AG04450 (cell line): ENCODE results near the gene GPR78. TPM values are rescaled to one million over a fixed set of nuclear protein-coding genes. Genes with fewer than 3 reads are reported as not detected.

Experiments
- CTCF ChIA-PET: fragments of 300-600, 350-600 bp; formaldehyde crosslinking; extraction: SDS; loops from one replicate; lab custom pipeline; 2022; ENCODE audit warnings: antibody characterized with exemption, inconsistent platforms; lab: Charles Lee
- POLR2A ChIA-PET: fragments of 350-600 bp; formaldehyde crosslinking; extraction: SDS; loops from one replicate; lab custom pipeline; 2021; ENCODE audit warnings: antibody characterized with exemption, inconsistent platforms; lab: Yijun Ruan, JAX
- DNase-seq: peaks from one replicate; pipeline ENCODE4 v3.0.0-alpha.2; 2011; ENCODE audit warnings: low read depth, low spot score
- H3K27ac ChIP-seq: one replicate; pipeline ENCODE4 v1.5.1; 2012; ENCODE audit warnings: low read depth, low read length, control low read depth
- H3K27me3 ChIP-seq: one replicate; pipeline ENCODE4 v1.6.0; 2012; ENCODE audit warnings: low read length; ENCODE audit not compliant: control insufficient read depth, insufficient read depth
- H3K4me3 ChIP-seq: 2 replicates; pipeline ENCODE4 v1.5.1; 2011; ENCODE audit warnings: mild to moderate bottlenecking, low read depth, low read length, control low read depth
- H3K9me3 ChIP-seq: 2 replicates; pipeline ENCODE4 v1.5.1; 2012; ENCODE audit warnings: low read length; ENCODE audit not compliant: control insufficient read depth, insufficient read depth
- CTCF ChIP-seq: IDR thresholded peaks from 2 replicates; pipeline ENCODE4 v1.5.1; 2011; ENCODE audit warnings: low read depth, low read length, control low read depth, inconsistent platforms
- polyA plus RNA-seq: library from polyadenylated mRNA; depleted of rRNA; stranded (reverse); fragments of >200 nt; gene quantifications from 2 replicates; pipeline ENCODE4 v1.2.3, GENCODE V29; 2011

Gene GPR78
- polyA plus RNA-seq, 1 experiment: 0.07 TPM

DNA sequence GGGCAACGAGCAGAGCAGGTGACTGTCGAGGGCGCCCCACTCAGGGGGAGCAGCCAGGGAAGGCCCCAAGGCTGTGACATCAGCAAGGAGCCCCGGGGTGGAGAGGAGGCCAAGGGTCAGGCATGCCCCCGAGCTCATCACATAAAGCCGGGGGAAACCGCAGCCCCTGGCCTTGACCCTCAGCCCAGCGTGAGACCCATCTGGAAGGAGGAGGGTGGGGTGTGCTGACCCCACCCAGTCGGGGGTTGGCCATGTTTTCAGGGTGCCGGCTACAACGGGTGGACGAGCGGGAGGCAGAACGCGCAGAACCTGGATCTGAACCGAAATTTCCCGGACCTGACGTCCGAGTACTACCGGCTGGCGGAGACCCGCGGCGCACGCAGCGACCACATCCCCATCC is 26.3 kb downstream of the GPR78 start:
- CTCF ChIA-PET: no interaction called here

DNA sequence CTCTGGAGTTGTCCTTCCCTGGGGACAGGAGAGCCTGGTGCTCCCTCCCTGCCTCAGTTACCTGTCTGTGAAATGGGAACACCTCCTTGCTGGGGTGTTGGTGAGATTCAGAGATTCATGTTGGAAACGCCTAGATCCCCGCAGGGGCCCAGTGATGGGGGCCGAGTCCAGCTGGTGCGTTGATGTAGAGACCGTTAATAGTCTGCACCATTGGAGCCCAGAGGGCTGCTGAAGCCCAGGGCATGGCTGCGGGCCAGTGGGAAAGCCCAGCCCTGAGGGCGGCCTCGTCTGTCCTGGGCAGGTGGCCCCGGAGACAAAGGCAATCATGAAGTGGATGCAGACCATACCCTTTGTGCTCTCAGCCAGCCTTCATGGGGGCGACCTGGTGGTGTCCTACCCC is 26.8 kb downstream of the GPR78 start:
- no peak overlapping the region for H3K27ac ChIP-seq
- peaks cover 5% of the 10 kb centered on the region for H3K27me3 ChIP-seq
- POLR2A ChIA-PET: no interaction called here
- no peak for TF ChIP-seq CTCF
- no peak overlapping the region for H3K4me3 ChIP-seq
- no peak for DNase-seq
- CTCF ChIA-PET: interaction anchor here (0.8 to 2.3 kb wide), 12 partner anchors 8 to 138 kb away, joined by 3 to 12 read pairs (median 4); partner anchors contain the start of gene CPZ
- H3K9me3 ChIP-seq: no peaks in the 10 kb centered on the region; the same call in 1 of the 2 replicates

More for the DNA sequence above, 26.3 kb downstream of the GPR78 start:
- POLR2A ChIA-PET: no interaction called here
- no peak overlapping the region for H3K27ac ChIP-seq
- no peak overlapping the region for H3K4me3 ChIP-seq
- DNase-seq: no peak
- H3K27me3 ChIP-seq: peaks cover 5% of the 10 kb centered on the region
- no peak for TF ChIP-seq CTCF
- no peaks in the 10 kb centered on the region; the same call in 1 of the 2 replicates for H3K9me3 ChIP-seq

DNA sequence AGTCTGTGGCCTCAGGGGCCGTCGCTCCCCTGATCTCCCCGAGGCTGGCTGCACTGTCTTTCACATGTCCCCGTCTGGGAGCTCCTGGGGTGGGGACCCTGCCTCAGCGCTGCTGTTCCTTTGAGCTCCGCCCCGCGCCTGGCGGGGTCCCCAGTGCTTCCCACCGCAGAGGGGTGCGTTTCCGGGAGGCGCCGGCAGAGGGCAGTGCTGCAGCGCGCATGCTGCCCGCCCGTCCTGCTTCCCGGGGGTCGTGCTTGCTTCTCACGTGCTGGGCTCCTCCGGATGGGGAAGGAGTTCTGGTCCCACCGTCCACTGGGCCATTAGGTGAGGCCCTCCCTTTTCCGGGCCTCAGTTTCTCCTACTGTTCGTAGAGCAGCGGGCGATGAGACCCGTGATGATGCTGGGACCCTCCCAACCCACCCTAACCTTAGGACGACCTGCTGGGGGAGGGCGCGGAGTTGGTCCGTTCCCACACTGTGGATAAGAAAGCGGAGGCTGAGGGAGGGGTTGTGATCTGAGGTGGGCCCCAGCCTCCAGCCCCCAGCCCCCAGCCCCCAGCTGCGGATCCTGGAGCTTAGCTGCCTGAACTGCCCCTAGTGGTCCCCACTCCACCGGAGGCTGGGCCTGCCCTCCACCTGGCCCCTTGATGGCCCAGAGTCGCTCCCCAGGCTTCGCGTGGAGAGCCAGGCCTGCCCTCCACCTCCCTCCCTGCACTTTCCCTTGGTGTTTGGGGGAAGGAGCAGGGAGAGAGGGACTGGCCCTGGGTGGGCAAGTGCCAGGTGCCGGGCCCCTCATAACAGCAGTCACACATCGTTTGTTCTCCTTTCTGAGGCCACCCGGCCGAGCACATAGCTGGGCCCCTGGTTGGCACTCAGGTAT is 27.6 kb downstream of the GPR78 start:
- ChIA-PET POLR2A (no interaction called here), CTCF (interaction anchor here (0.7 to 2.3 kb wide), 15 partner anchors 9 to 310 kb away, joined by 3 to 12 read pairs (median 4); partner anchors contain the start of gene CPZ)
- peaks cover 8% of the 10 kb centered on the region for H3K27me3 ChIP-seq
- H3K9me3 ChIP-seq: no peaks in the 10 kb centered on the region; the same call in 1 of the 2 replicates
- DNase-seq: no peak
- no peak overlapping the region for H3K4me3 ChIP-seq
- peak; percentile 86 for TF ChIP-seq CTCF
- no peak overlapping the region for H3K27ac ChIP-seq

GRCh38 chr4:8608714-8609391 is 28.7 kb downstream of the GPR78 start:
- Histone ChIP-seq H3K4me3 (no peak overlapping the region), H3K9me3 (no peaks in the 10 kb centered on the region; the same call in 1 of the 2 replicates), H3K27me3 (peaks cover 8% of the 10 kb centered on the region), H3K27ac (no peak overlapping the region)
- no peak for TF ChIP-seq CTCF
- ChIA-PET CTCF (interaction anchor here (2.3 kb wide), 1 partner anchor 140 kb away, joined by 12 read pairs; no protein-coding TSS in a partner anchor), POLR2A (no interaction called here)
- no peak for DNase-seq

GRCh38 chr4:8609406-8609805 is 29.2 kb downstream of the GPR78 start:
- CTCF ChIA-PET: no interaction called here
- H3K27ac ChIP-seq: no peak overlapping the region
- no peak for DNase-seq
- H3K9me3 ChIP-seq: no peaks in the 10 kb centered on the region; the same call in 1 of the 2 replicates
- no peak overlapping the region for H3K4me3 ChIP-seq
- TF ChIP-seq CTCF: no peak
- POLR2A ChIA-PET: no interaction called here
- H3K27me3 ChIP-seq: peaks cover 8% of the 10 kb centered on the region
